NB4 (cell line): ENCODE results near the gene RNF114.

Experiments used
- CTCF ChIP-seq: IDR thresholded peaks from one replicate; pipeline ENCODE4 v1.5.1; 2012; ENCODE audit warnings: low read depth, low read length
- MAX ChIP-seq: IDR thresholded peaks from 2 replicates; pipeline ENCODE4 v1.6.1; 2011; ENCODE audit warnings: low read depth, low read length
- POLR2A ChIP-seq: IDR thresholded peaks from 2 replicates; pipeline ENCODE4 v1.6.1; 2011; ENCODE audit warnings: mild to moderate bottlenecking; ENCODE audit not compliant: insufficient read length; ENCODE audit errors: extremely low read depth

- no peak for TF ChIP-seq MAX
- no peak for TF ChIP-seq CTCF
- no peak for TF ChIP-seq POLR2A
Measured at GRCh38 chr20:49987868-49988690, 51.9 kb downstream of the RNF114 start.
